IMR-90 (cell line): Measurements from ENCODE around the gene COX4I1. TPM values are rescaled to one million over a fixed set of nuclear protein-coding genes. Genes with fewer than 3 reads are reported as not detected.

Experiments
- ATAC-seq: fragments of 200-7000 bp; cut with Tn5 transposase; 2 replicates; pipeline ENCODE4 v1.9.1; 2020; ENCODE audit warnings: low read depth, mild to moderate bottlenecking, moderate library complexity
- BruUV-seq: library from RNA; stranded (reverse); fragments of 400-500 nt; replicated peaks from 2 replicates; lab custom pipeline; 2021; lab: Mats Ljungman, UMichigan
- CTCF ChIA-PET: fragments of 300-600 bp; formaldehyde crosslinking; extraction: SDS; loops from one replicate; lab custom pipeline; 2021; ENCODE audit warnings: antibody characterized with exemption; lab: Yijun Ruan, JAX
- POLR2A ChIA-PET: fragments of 300-600 bp; sonication (Branson Sonifier 250); formaldehyde crosslinking; loops from one replicate; lab custom pipeline; 2022; ENCODE audit warnings: antibody characterized with exemption; ENCODE audit not compliant: unreplicated experiment; lab: Charles Lee
- DNase-seq: peaks from one replicate; pipeline ENCODE4 v3.0.0; 2013
- H2AFZ ChIP-seq: replicated peaks from 2 replicates; pipeline ENCODE3; 2013; ENCODE audit warnings: low read length, mild to moderate bottlenecking; ENCODE audit not compliant: poor library complexity
- H2AK5ac ChIP-seq: 2 replicates; pipeline ENCODE4 v1.6.1; 2013; ENCODE audit warnings: low read depth, low read length, inconsistent platforms
- H2AK9ac ChIP-seq: replicated peaks from 2 replicates; pipeline ENCODE3; 2013; ENCODE audit warnings: mild to moderate bottlenecking, low read depth, low read length, moderate library complexity; ENCODE audit not compliant: poor library complexity
- H2BK120ac ChIP-seq: 2 replicates; pipeline ENCODE4 v1.6.1; 2013; ENCODE audit warnings: low read depth, low read length, inconsistent platforms
- H2BK15ac ChIP-seq: 3 replicates; pipeline ENCODE4 v1.6.1; 2013; ENCODE audit warnings: low read depth, low read length, inconsistent platforms
- H2BK20ac ChIP-seq: 2 replicates; pipeline ENCODE4 v1.6.1; 2013; ENCODE audit warnings: low read depth, mild to moderate bottlenecking, inconsistent platforms, low read length, moderate library complexity
- H2BK5ac ChIP-seq: 2 replicates; pipeline ENCODE4 v1.6.1; 2013; ENCODE audit warnings: mild to moderate bottlenecking, low read depth, low read length, inconsistent platforms; ENCODE audit not compliant: poor library complexity, severe bottlenecking
- H3K14ac ChIP-seq: replicated peaks from 2 replicates; pipeline ENCODE4 v1.6.1; 2013; ENCODE audit warnings: low read depth, low read length, inconsistent platforms
- H3K18ac ChIP-seq: 2 replicates; pipeline ENCODE4 v1.6.1; 2013; ENCODE audit warnings: low read depth, low read length, control low read depth
- H3K23ac ChIP-seq: 2 replicates; pipeline ENCODE4 v1.6.1; 2013; ENCODE audit warnings: low read depth, low read length, inconsistent platforms
- H3K27ac ChIP-seq: 2 replicates; pipeline ENCODE4 v1.5.1; 2013; ENCODE audit warnings: mild to moderate bottlenecking, control low read depth, low read length; ENCODE audit not compliant: insufficient read depth
- H3K27me3 ChIP-seq: 2 replicates; pipeline ENCODE4 v1.6.1; 2013; ENCODE audit warnings: low read length; ENCODE audit not compliant: control insufficient read depth, insufficient read depth
- H3K36me3 ChIP-seq: 2 replicates; pipeline ENCODE4 v1.6.1; 2013; ENCODE audit warnings: low read length, mixed read lengths; ENCODE audit not compliant: control insufficient read depth, insufficient read depth
- H3K4ac ChIP-seq: 2 replicates; pipeline ENCODE4 v1.6.1; 2013; ENCODE audit warnings: low read depth, low read length, inconsistent platforms
- H3K4me1 ChIP-seq: 2 replicates; pipeline ENCODE4 v1.6.1; 2013; ENCODE audit warnings: low read length, mixed read lengths; ENCODE audit not compliant: control insufficient read depth, insufficient read depth
- H3K4me2 ChIP-seq: 2 replicates; pipeline ENCODE4 v1.6.1; 2013; ENCODE audit warnings: low read depth, mild to moderate bottlenecking, control low read depth, low read length, moderate library complexity
- H3K4me3 ChIP-seq: 2 replicates; pipeline ENCODE4 v1.5.1; 2013; ENCODE audit warnings: low read depth, mild to moderate bottlenecking, control low read depth, low read length, moderate library complexity; ENCODE audit not compliant: insufficient read depth
- H3K56ac ChIP-seq: 2 replicates; pipeline ENCODE4 v1.6.1; 2013; ENCODE audit warnings: low read length, inconsistent platforms; ENCODE audit not compliant: insufficient read depth; ENCODE audit errors: extremely low read depth
- H3K79me1 ChIP-seq, 2 experiments: 2 replicates each; pipeline ENCODE4 v1.6.1; 2013; ENCODE audit warnings: low read length in 2 of 2, inconsistent platforms in 1 of 2, low read depth in 1 of 2
- H3K9ac ChIP-seq: 2 replicates; pipeline ENCODE4 v1.6.1; 2013; ENCODE audit warnings: low read depth, low read length, control low read depth
- H3K9me1 ChIP-seq: 2 replicates; pipeline ENCODE4 v1.6.1; 2013; ENCODE audit warnings: low read length, inconsistent platforms; ENCODE audit not compliant: insufficient read depth
- H3K9me3 ChIP-seq: 2 replicates; pipeline ENCODE4 v1.6.1; 2013; ENCODE audit warnings: low read length; ENCODE audit not compliant: control insufficient read depth, insufficient read depth
- H4K20me1 ChIP-seq: 2 replicates; pipeline ENCODE4 v1.6.1; 2013; ENCODE audit warnings: low read length, inconsistent platforms; ENCODE audit not compliant: insufficient read depth
- H4K5ac ChIP-seq: 2 replicates; pipeline ENCODE4 v1.6.1; 2013; ENCODE audit warnings: mild to moderate bottlenecking, low read depth, low read length, control low read depth
- H4K8ac ChIP-seq, 2 experiments: 2 replicates each; pipeline ENCODE4 v1.6.1; 2013; ENCODE audit warnings: low read depth in 2 of 2, low read length in 2 of 2, control low read depth in 1 of 2, inconsistent platforms in 1 of 2
- H4K91ac ChIP-seq: 2 replicates; pipeline ENCODE4 v1.6.1; 2013; ENCODE audit warnings: low read depth, low read length, inconsistent platforms; ENCODE audit not compliant: insufficient read depth
- WGBS, 2 experiments: methylation state at CpG; one replicate each; pipeline versions ENCODE4 v1.1.5 to v1.1.7; 2013; ENCODE audit warnings: missing lambda C conversion rate in 2 of 2; ENCODE audit not compliant: insufficient read length in 1 of 2; ENCODE audit errors: extremely low coverage in 2 of 2; 5-methylcytosine and 5-hydroxymethylcytosine counted together
- dilution Hi-C: fragments of 300-500 bp; cut with HindIII; formaldehyde crosslinking; loops from one replicate; pipeline ENCODE4 v1.14.3; 2018; ENCODE audit warnings: low sequenced_read_pairs; ENCODE audit not compliant: unreplicated experiment
- in situ Hi-C: fragments of 300-500 bp; cut with MboI; formaldehyde crosslinking; loops from 3 replicates; pipeline ENCODE4 v1.14.3; 2019; ENCODE audit warnings: low sequenced_read_pairs, inconsistent platforms, mixed read lengths
- intact Hi-C: fragments of 100-400 bp; cut with micrococcal nuclease; formaldehyde crosslinking; loops from 2 replicates; pipeline ENCODE4 v1.10.0; 2022
- polyA plus RNA-seq, 3 experiments: library from polyadenylated mRNA; depleted of rRNA; stranded (reverse); fragments of >200 nt; gene quantifications; 2 replicates each; pipeline ENCODE4 v1.2.3, GENCODE V29; 2012; ENCODE audit warnings: low replicate concordance in 1 of 3
- total RNA-seq: library from RNA; depleted of rRNA; stranded (reverse); fragments of >200 nt; gene quantifications from 2 replicates; pipeline ENCODE4 v1.2.3, GENCODE V29; 2012
- TF ChIP-seq, protein P1 (sequence below): fragments of 150-350 bp; IDR thresholded peaks from 2 replicates; pipeline ENCODE4 v1.6.1; 2017; ENCODE audit warnings: mild to moderate bottlenecking, antibody characterized with exemption, low read length, low read depth

COX4I1 gene
- total and polyA plus RNA-seq, 2 of the 4 experiments (the other 2 are of a cell fraction), result 397 to 700 TPM

GRCh38 chr16:85810742-85811115 lies 11.2 kb downstream of the COX4I1 start:
- Histone ChIP-seq H2BK5ac (no peak overlapping the region), H2AFZ (no peak overlapping the region), H3K14ac (no peak overlapping the region), H3K4me2 (no peak overlapping the region), H3K23ac (no peak overlapping the region), H3K4me1 (no peaks in the 10 kb centered on the region), H4K20me1 (peaks cover 9% of the 10 kb centered on the region; the same call in 1 of the 2 replicates), H2AK9ac (no peak overlapping the region), H4K8ac (no peak overlapping the region), H3K9me3 (no peaks in the 10 kb centered on the region), H4K5ac (no peak overlapping the region), H4K91ac (no peak overlapping the region), H3K4me3 (no peak overlapping the region), H2AK5ac (no peak overlapping the region), H3K9ac (no peak overlapping the region), H3K9me1 (no peaks in the 10 kb centered on the region; the same call in 1 of the 2 replicates), H2BK15ac (no peak overlapping the region), H3K27ac (no peak overlapping the region), H2BK120ac (no peak overlapping the region), H3K56ac (no peak overlapping the region), H3K79me1 (peaks cover 3 to 11% of the 10 kb centered on the region in 2 experiments; a peak in 2 of 4 replicates), H3K18ac (no peak overlapping the region), H3K36me3 (peaks cover 12% of the 10 kb centered on the region), H3K4ac (no peak overlapping the region), H3K27me3 (peaks cover 39% of the 10 kb centered on the region), H2BK20ac (no peak overlapping the region)
- no peak for ATAC-seq
- TF ChIP-seq, protein P1, sequence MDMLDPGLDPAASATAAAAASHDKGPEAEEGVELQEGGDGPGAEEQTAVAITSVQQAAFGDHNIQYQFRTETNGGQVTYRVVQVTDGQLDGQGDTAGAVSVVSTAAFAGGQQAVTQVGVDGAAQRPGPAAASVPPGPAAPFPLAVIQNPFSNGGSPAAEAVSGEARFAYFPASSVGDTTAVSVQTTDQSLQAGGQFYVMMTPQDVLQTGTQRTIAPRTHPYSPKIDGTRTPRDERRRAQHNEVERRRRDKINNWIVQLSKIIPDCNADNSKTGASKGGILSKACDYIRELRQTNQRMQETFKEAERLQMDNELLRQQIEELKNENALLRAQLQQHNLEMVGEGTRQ, result no peak
- ChIA-PET POLR2A (no interaction called here), CTCF (interaction anchor here (1.9 kb wide), 1 partner anchor 9 kb away, joined by 7 read pairs; no protein-coding TSS in a partner anchor)
- 100% methylated on average over 1 of the region's 7 CpGs; no CpG with 5 or more reads in 1 of the 2 experiments for WGBS, 2 experiments
- intact Hi-C loops (no loop called here), in situ Hi-C loops (loop anchor here (25.0 kb wide), 1 partner anchor 502 kb away; no protein-coding TSS in a partner anchor), dilution Hi-C loops (no loop called here)
- DNase-seq, result no peak
- BruUV-seq, result no TSS peak
